ENCODE data around the gene DLK2. TPM values are rescaled to one million over a fixed set of nuclear protein-coding genes. Genes with fewer than 3 reads are reported as not detected.
"Not testable (repeated sequence)": the region's sequence is repeated elsewhere in the genome, so short reads cannot be mapped to it uniquely, and the experiment has no call there.

The DLK2 gene
- total RNA-seq, 1 donor from 2014 or later = not detected

DNA sequence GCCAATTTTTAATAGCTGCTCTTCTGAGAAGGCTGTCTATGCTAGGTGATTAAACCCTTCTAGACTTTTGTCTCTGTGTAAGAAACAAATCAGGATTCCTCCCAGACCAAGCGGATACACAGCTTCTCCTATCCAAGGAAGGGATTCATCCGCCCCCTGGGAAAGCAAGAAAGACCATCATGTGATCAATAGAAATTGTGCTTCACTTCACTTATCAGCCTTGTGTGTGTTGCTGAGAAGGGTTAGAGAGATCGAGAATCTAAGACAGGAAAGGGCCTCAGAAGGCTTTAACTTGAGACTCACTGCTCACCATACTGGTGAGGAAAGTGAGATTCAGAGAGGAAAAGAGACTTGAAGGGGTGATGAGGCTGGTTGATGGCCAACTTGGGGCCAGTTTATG lies 26.5 kb downstream of the DLK2 start:
- DNase-seq (ENCODE audit: low spot score) (no peak), ATAC-seq (no peak)

DNA sequence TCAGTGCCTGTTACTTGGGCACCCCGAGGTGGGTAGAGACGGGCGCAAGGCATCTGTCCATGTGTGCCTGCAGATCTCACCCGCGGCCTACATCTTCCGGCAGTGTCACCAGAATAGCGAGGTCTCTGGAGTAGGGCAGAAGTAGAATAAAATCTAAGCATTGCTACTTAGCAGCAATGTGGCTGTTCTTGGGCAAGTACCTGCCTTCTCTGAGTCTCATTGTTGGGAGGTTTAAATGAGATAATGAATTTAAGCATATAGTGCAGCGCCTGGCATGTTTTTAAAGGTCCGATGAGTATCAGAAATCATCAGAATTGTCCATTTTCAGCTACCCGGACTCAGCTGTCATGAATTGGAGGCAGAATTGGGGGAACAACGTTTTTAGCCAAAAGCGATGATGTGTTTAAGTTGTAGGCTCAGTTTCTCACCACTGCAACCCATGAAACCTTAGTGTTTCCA lies 27.2 kb downstream of the DLK2 start:
- ATAC-seq = no peak
- no peak for DNase-seq (ENCODE audit: low spot score)

DNA sequence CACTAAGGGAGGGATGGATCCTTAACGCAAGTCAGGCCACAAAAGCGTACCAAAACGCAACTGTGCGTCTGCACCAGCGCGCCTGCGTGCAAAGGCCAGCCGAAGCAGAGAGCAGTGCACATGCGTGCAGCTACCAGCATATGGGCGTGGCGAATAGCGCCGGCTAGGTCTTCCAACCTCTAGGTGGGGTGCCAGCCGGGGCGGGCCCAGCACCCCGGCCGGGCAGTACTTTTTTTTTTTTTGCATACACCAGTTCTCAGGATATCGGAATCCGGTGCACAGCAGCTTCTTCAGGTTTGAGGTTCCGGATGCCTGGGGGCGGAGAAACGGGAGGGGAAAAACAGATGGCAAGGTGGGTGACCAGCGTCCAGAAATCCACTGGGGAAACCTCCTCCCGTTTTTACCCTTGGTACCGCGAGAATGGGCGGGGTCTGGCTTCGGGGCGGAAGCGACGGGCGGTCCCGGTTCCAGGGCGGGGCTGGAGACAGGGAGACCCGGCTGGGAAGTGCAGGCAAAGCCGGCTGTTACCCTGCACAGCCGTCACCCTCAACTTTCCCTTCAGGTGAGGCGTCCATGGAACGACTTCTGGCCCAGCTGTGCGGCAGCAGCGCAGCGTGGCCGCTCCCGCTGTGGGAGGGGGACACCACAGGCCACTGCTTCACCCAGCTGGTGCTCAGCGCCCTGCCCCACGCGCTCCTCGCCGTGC lies 27.8 kb downstream of the DLK2 start, which contains the start of gene ABCC10:
TSS of gene ABCC10 (plus strand) at position 136 of the 706 bp plus-strand sequence. CDS start at position 574, 438 bp downstream.
- ATAC-seq = peak; percentile 96
- peak; percentile 96 for DNase-seq (ENCODE audit: low spot score)

DNA sequence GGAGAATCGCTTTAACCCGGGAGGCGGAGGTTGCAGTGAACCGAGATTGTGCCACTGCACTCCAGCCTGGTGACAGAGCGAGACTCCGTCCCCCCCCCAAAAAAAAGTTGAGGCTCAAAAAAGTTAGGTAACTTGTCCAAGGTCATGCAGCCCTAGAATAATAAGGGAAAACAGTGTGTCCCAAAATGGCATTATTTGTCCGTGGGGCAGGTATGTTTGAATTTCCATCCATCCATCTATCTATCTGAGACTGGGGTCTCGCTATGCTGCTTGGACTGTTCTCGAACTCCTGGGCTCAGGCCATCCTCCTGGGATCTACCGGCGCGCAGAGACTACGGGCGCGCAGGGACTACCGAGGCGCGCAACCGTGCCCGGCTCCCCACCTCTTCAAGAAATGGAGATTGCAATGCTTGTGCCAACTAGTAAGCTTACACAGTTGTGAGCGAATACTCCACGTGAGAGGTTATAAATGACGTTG lies 28.4 kb downstream of the DLK2 start:
- DNase-seq (ENCODE audit: low spot score) (no peak), ATAC-seq (no peak)

DNA sequence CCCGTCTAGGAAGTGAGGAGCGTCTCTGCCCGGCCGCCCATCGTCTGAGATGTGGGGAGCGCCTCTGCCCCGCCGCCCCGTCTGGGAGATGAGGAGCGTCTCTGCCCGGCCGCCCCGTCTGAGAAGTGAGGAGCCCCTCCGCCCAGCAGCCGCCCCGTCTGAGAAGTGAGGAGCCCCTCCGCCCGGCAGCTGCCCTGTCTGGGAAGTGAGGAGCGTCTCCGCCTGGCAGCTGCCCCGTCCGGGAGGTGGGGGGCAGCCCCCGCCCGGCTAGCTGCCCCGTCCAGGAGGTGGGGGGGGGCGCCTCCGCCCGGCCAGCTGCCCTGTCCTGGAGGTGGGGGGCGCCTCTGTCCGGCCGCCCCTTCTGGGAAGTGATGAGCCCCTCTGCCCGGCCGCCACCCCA lies 30.3 kb downstream of the DLK2 start:
- not testable (repeated sequence) for DNase-seq (ENCODE audit: low spot score); ATAC-seq

DNA sequence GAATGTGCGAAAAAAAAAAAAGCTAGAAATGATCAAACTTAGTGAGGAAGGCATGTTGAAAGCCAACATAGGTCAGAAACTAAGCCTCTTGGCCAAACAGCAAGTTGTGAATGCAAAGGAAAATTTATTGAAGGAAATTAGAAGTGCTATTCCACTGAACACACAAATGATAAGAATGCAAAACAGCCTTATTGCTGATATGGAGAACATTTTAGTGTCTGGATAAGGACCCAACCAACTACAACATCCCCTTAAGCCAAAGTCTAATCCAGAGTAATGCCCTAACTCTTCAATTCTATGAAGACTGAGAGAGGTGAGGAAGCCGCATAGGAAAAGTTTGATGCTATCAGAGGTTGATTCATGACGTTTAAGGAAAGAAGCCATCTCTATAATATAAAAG lies 33.5 kb downstream of the DLK2 start:
- DNase-seq (ENCODE audit: low spot score) (no peak), ATAC-seq (no peak)

DNA sequence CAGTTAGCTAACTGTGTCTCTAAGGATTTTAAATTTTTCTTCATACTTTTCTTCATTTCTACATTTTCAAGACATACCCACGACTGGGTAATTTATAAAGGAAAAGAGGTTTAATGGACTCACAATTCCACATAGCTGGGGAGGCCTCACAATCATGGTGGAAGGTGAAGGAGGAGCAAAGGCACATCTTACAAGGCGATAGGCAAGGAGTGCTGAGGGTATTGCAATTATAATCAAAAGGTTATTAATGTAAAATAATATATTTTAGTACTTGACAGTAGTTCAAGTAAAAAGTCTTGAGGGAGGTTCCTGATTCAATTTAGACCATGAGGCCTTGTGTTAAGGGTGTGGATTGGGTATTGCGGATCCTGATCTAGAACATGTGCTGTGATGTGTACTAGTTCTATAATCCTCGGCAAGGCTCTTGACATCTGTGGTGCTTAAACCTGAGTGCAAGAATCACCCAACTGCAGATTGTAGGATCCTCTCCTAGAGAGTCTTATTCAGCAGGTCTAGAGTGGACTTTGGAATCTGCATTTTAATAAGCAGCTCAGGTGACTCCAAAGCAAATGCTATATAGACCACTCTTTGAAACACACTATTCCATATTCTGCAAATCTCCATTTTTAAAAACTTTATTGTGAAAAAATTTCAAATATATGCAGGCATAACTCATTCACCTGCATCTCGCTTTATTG lies 35.2 kb downstream of the DLK2 start:
- no peak for ATAC-seq

DNA sequence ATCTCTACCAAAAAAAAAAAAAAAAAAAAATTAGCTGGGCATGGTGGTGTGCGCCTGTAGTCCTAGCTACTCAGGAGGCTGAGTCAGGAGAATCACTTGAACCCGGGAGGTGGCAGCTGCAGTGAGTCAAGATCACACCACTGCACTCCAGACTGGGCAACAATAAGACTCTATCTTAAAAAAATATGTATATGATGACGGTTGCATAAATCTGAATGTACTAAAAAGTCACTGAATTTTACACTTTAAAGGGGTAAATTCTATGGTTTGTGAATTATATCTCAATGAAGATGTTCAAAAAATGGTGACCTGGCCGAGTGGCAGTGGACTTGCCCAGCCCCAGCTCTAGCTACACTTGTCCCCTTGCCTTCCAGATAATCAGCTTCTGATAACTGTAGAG lies 38.4 kb downstream of the DLK2 start:
- no peak for ATAC-seq
- DNase-seq (ENCODE audit: low spot score) = no peak

More for the DNA sequence above, 35.2 kb downstream of the DLK2 start:
- no peak for DNase-seq (ENCODE audit: low spot score)

DNA sequence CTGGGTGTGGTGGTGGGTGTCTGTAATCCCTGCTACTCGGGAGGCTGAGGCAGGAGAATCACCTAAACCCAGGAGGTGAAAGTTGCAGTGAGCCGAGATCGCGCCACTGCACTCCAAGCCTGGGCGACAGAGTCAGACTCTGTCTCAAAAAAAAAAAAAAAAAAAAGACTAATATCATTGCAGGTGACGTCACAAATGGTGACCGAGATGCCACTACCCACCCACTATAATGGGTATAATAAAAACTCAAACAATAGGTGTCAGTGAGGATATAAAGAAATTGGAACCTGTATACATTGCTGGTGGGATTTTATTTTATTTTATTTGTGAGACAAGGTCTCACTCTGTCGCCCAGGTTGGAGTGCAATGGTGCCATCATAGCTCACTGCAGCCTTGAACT lies 40.1 kb downstream of the DLK2 start:
- not testable (repeated sequence) for DNase-seq (ENCODE audit: low spot score); ATAC-seq

DNA sequence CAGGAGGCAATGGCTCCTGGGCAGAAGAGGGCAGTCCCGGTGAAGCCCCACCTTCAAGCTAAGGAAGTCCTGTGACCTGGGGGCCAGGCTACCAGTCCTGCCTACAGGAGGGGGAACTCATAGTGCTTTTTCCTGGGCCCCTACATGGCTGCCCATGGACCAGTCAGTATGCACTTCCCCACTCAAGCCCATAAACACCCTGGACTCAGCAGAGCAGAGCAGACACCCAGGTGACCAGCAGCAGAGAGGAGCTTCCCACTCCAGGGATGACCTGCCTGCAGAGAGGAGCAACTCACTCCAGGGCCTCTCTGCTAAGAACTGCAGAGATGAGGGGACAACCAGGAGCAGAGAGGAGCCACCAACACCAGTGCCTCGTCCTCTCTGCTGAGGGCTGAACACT lies 42.3 kb downstream of the DLK2 start:
- ATAC-seq (no peak), DNase-seq (ENCODE audit: low spot score) (no peak)

DNA sequence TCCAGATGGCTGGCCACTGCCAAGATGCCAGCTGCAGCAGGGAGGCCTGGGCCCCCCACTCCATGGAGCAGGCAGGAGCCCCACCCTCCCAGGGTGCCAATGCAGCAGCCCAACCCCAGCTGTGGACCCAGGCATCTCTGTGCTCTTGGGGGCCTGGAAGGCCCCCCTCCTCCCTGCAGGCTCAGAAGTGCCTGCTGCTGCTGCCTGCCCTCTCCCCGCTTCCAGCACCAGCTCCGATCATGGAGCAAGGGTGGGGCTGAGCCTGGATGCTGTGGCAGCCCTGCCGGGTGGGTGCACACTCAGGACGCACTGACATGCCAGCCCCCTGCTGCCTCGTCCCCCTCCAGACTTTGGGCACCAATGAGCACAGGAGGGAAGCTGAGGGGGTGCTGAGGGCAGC lies 42.8 kb downstream of the DLK2 start:
- DNase-seq (ENCODE audit: low spot score) (no peak), ATAC-seq (no peak)

DNA sequence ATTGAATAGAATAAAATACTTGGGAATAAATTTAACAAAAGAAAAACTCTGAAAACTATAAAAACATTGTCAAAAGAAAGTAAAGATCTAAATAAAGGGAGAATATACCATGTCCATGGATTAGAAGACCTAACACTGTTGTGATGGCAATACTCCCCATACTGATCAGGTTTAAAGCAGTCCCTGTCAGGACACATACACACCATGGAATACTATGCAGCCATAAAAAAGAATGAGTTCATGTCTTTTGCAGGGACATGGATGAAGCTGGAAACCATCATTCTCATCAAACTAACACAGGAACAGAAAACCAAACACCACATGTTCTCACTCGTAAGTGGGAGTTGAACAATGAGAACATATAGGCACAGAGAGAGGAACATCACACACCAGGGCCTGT lies 44.6 kb downstream of the DLK2 start:
- ATAC-seq; DNase-seq (ENCODE audit: low spot score): not testable (repeated sequence)

DNA sequence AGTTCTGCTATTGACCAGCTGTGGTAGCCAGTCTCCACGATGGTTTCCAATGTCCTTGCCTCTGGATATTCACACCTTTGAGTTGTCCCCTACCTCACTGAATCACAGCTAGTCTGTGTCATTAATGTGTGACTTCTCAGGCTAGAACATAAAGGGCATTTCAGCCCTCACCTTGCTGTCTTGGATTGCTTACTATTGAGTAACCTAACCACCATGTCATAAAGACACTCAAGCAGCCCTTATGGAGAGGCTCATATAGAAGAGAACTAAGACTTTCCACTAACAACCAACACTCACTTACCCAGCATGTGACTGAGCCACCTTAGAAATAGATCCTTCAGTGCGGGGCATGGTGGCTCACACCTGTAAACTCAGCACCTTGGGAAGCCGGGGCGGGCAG lies 47.1 kb downstream of the DLK2 start:
- DNase-seq (ENCODE audit: low spot score) (no peak), ATAC-seq (no peak)

DNA sequence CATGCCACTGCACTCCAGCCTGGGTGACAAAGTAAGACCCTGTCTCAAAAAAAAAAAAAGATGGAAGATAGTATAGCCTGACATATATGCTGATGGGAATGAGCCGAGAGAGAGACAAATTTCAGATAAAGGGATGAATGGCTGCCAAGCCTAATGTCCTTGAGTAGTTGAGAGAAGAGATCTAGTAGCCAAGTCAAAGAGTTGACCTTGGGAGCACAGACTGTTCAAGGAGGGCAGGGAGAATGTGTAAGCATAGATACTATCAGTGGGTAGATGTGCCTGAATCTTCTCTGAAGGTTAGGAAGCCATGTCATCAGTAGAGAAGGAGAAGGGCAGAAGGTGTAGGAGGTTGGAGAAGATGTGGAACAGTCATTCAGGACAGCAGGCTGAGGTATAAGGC lies 48.1 kb downstream of the DLK2 start:
- DNase-seq (ENCODE audit: low spot score) (no peak), ATAC-seq (no peak)

DNA sequence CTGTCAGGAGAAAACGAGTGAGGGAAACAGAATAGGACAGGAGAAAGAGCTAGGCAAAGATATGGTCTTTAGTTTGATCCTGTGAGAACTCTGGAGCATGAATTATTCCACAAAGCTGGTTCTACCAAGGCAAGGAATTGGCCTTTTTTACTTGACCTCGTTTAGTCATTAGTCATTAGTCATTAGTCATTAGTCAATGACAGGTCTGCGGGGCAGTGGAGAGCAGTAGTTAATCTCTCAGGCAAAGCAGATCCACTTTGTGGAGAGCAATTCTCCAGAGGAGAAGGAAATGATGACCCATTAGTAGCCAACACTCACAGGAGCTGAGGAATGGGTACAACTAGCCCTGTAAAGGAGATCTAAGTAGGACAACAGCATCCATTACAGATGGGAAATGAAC lies 50.0 kb downstream of the DLK2 start:
- no peak for ATAC-seq
- DNase-seq (ENCODE audit: low spot score) = no peak

DNA sequence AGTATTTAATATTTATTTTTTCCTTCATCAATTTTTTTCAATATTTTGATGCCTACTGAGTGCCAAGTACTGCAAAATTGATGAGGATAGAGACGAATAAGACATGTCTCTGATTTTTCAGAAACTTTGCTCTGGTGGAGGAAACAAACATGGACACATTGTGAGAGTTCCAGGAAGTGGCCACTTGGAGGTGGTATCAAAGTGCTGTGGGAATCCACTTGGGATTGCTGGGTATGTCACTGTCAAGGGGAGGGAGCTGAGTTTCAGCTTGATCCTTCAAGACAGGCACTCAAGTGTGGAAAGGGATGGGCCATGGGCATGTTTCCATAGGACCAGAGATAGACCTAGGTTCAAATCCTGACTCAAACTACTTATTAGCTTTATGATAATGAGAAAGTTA lies 52.5 kb downstream of the DLK2 start:
- no peak for ATAC-seq
- no peak for DNase-seq (ENCODE audit: low spot score)

DNA sequence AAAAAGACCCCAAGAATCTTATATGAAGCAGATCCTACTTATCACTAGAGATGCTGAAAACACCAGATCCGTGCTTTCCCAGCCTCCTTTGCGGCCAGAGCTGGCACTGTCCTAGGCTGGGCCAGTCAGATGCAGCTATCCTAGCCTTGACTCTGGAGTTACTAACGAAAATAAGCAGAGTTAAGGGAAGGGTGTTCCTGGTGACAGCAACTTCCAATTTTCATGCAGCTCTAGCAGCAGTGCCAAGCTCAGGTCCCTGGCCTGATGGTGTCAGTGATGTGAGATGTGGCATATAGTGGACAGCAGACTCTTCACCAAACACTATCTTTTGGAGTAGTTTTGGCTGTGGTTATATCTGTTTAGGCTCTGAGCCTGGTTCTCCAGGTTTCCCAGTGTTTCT lies 53.6 kb downstream of the DLK2 start:
- no peak for DNase-seq (ENCODE audit: low spot score)
- no peak for ATAC-seq

Other genes starting within 250 kb of the DLK2 start
- gene DNPH1, start 226.1 kb downstream of the DLK2 start, total RNA-seq = 80.4 TPM
- 2.0 TPM for gene TTBK1, start 212.1 kb downstream of the DLK2 start, total RNA-seq
- 269 TPM for gene SLC22A7, start 157.3 kb downstream of the DLK2 start, total RNA-seq
- 8.4 TPM for gene CRIP3, start 146.7 kb downstream of the DLK2 start, total RNA-seq
- gene ZNF318, start 85.9 kb downstream of the DLK2 start, total RNA-seq = 9.4 TPM
- 11.9 TPM for gene ABCC10, start 28.0 kb downstream of the DLK2 start, total RNA-seq
- gene TJAP1, start 22.0 kb upstream of the DLK2 start, total RNA-seq = 14.0 TPM
- gene LRRC73, start 54.8 kb upstream of the DLK2 start, total RNA-seq = 0.40 TPM
- 67.9 TPM for gene YIPF3, start 61.4 kb upstream of the DLK2 start, total RNA-seq
- gene POLR1C, start 61.5 kb upstream of the DLK2 start, total RNA-seq = 13.3 TPM
- gene XPO5, start 120.5 kb upstream of the DLK2 start, total RNA-seq = 14.6 TPM
- gene POLH, start 120.6 kb upstream of the DLK2 start, total RNA-seq = 7.2 TPM
- gene GTPBP2, start 173.7 kb upstream of the DLK2 start, total RNA-seq = 13.7 TPM
- 9.8 TPM for gene MAD2L1BP, start 180.3 kb upstream of the DLK2 start, total RNA-seq
- gene RSPH9, start 189.5 kb upstream of the DLK2 start, total RNA-seq = not detected
- gene MRPS18A, start 232.2 kb upstream of the DLK2 start, total RNA-seq = 26.6 TPM

All from left lobe of liver (tissue), 2 donors.